Measurements from ENCODE around the gene HOMER2. TPM values are rescaled to one million over a fixed set of nuclear protein-coding genes. Genes with fewer than 3 reads are reported as not detected.

HOMER2 gene
- total RNA-seq, 1 experiment from 2014 or later = 14.2 TPM

GRCh38 chr15:82978438-82978837 lies 25.9 kb upstream of the HOMER2 start:
- no peak overlapping the region for H2AK5ac ChIP-seq (ENCODE audit: insufficient read length, low read length)
- no peak overlapping the region for H2BK15ac ChIP-seq (ENCODE audit: low read depth, low read length)
- no CpG with 5 or more reads among the region's 5 CpGs for WGBS (ENCODE audit: extremely low coverage, insufficient read length, low lambda C conversion rate)
- no peak overlapping the region for H3K27ac ChIP-seq (ENCODE audit: insufficient read length, low read depth, low read length)
- no peaks in the 10 kb centered on the region for H3K27me3 ChIP-seq (ENCODE audit: insufficient read depth, low read length)
- no peak overlapping the region for H2BK20ac ChIP-seq (ENCODE audit: low read depth, low read length, poor library complexity, severe bottlenecking)
- Mint-ChIP-seq H3K27me3 (ENCODE audit: low read depth) (peaks cover 9% of the 10 kb centered on the region), H3K27ac (no peak overlapping the region), H3K36me3 (ENCODE audit: insufficient read depth in 1 of 3, low read depth in 3 of 3) (no peaks in the 10 kb centered on the region), H3K4me1 (no peaks in the 10 kb centered on the region), H3K9me3 (no peaks in the 10 kb centered on the region), H3K4me3 (no peak overlapping the region)
- H4K91ac ChIP-seq (ENCODE audit: insufficient read length, low read depth, low read length) = no peak overlapping the region
- H3K14ac ChIP-seq (ENCODE audit: insufficient read depth, low read length) = no peak overlapping the region
- no peaks in the 10 kb centered on the region for H3K79me1 ChIP-seq (ENCODE audit: insufficient read depth, low read depth, low read length, poor library complexity, severe bottlenecking)
- H4K5ac ChIP-seq (ENCODE audit: insufficient read length, low read depth, low read length) = no peak overlapping the region
- no peak overlapping the region for H4K8ac ChIP-seq (replicated peaks; ENCODE audit: insufficient read length, low read depth, low read length)
- H2BK5ac ChIP-seq (ENCODE audit: insufficient read length, low read length) = no peak overlapping the region
- no peak overlapping the region for H2BK12ac ChIP-seq (ENCODE audit: insufficient read length, low read depth, low read length)
- H2AFZ ChIP-seq (ENCODE audit: low read length) = no peak overlapping the region
- H3K4ac ChIP-seq (ENCODE audit: low read depth, low read length) = no peak overlapping the region
- TF ChIP-seq CTCF (conservative IDR thresholded peaks at IDR 0.05) = no peak
- H3K4me2 ChIP-seq (ENCODE audit: insufficient read depth, insufficient read length, low read length) = no peak overlapping the region
- H4K20me1 ChIP-seq (ENCODE audit: control insufficient read depth, insufficient read depth, insufficient read length) = no peaks in the 10 kb centered on the region
- H3K79me2 ChIP-seq (ENCODE audit: insufficient read depth, low read length) = no peaks in the 10 kb centered on the region
- no peak overlapping the region for H3K23ac ChIP-seq (ENCODE audit: insufficient read length, low read depth, low read length)
- H3K18ac ChIP-seq (ENCODE audit: insufficient read length, low read depth, low read length) = no peak overlapping the region
- H3K23me2 ChIP-seq (ENCODE audit: insufficient read length, low read depth, low read length, poor library complexity, severe bottlenecking) = no peaks in the 10 kb centered on the region
- no peak overlapping the region for H3K9ac ChIP-seq (ENCODE audit: extremely low read depth, insufficient read length, low read length)
- H2BK120ac ChIP-seq (ENCODE audit: low read depth, low read length, poor library complexity, severe bottlenecking) = no peak overlapping the region
- no peak overlapping the region for H3K56ac ChIP-seq (ENCODE audit: insufficient read length, low read depth, low read length)
- H3K4me1 ChIP-seq (ENCODE audit: insufficient read depth, low read length) = no peaks in the 10 kb centered on the region
- DNase-seq = no peak
- H3K9me3 ChIP-seq (ENCODE audit: control insufficient read depth, low read depth, low read length) = no peaks in the 10 kb centered on the region
- H3T11ph ChIP-seq (ENCODE audit: low read length) = no peak overlapping the region

Data from H9 (cell line).